ENCODE measurements around the gene C20orf202.
"Not testable (repeated sequence)": the region's sequence is repeated elsewhere in the genome, so short reads cannot be mapped to it uniquely, and the experiment has no call there.

The C20orf202 gene

GRCh38 chr20:1209447-1210387 is 6.5 kb downstream of the C20orf202 start:
- no peak for DNase-seq

- DNase-seq: peak; percentile 68
These were observed 7.2 kb downstream of the C20orf202 start for GRCh38 chr20:1210501-1210900.

GRCh38 chr20:1212023-1212422 is 8.8 kb downstream of the C20orf202 start:
- DNase-seq: peak; percentile 72

GRCh38 chr20:1212607-1213396 is 9.5 kb downstream of the C20orf202 start:
- DNase-seq: peak; percentile 76

- no peak for DNase-seq
These were observed 11.6 kb downstream of the C20orf202 start for GRCh38 chr20:1214838-1215261.

- no peak for DNase-seq
These were observed 12.3 kb downstream of the C20orf202 start for GRCh38 chr20:1215386-1216170.

- DNase-seq: not testable (repeated sequence)
These were observed 13.5 kb downstream of the C20orf202 start for GRCh38 chr20:1216527-1217427.

GRCh38 chr20:1222750-1223149 is 19.5 kb downstream of the C20orf202 start:
- not testable (repeated sequence) for DNase-seq

GRCh38 chr20:1224205-1224890 is 21.1 kb downstream of the C20orf202 start:
- no peak for DNase-seq

- DNase-seq: no peak
These were observed 22.1 kb downstream of the C20orf202 start for GRCh38 chr20:1225263-1225782.

- peak; percentile 60 for DNase-seq
These were observed 22.8 kb downstream of the C20orf202 start, which contains the start of gene RAD21L1 for GRCh38 chr20:1225783-1226654. TSS of gene RAD21L1 (plus strand) at chr20:1226044. CDS start at chr20:1228454, 2,410 bp downstream.

- DNase-seq: no peak
These were observed 26.3 kb downstream of the C20orf202 start for GRCh38 chr20:1229541-1229940.

- peak; percentile 24 for DNase-seq
These were observed 29.2 kb downstream of the C20orf202 start for GRCh38 chr20:1232286-1233111.

GRCh38 chr20:1240549-1240948 is 37.3 kb downstream of the C20orf202 start:
- no peak for DNase-seq

GRCh38 chr20:1241456-1241855 is 38.2 kb downstream of the C20orf202 start:
- no peak for DNase-seq

GRCh38 chr20:1242099-1242498 is 38.8 kb downstream of the C20orf202 start:
- no peak for DNase-seq

- DNase-seq: no peak
These were observed 39.3 kb downstream of the C20orf202 start for GRCh38 chr20:1242530-1242929.

- DNase-seq: no peak
These were observed 42.3 kb downstream of the C20orf202 start for GRCh38 chr20:1245578-1245977.

GRCh38 chr20:1247689-1248088 is 44.4 kb downstream of the C20orf202 start:
- peak; percentile 4 for DNase-seq
